MM.1S (cell line): ENCODE data around the gene MFRP.

Experiments
- EZH2 ChIP-seq: fragments of 300-600 bp; sonication (generic); optimal IDR thresholded peaks from 2 replicates; pipeline ENCODE3; 2017; ENCODE audit warnings: low read depth, mild to moderate bottlenecking, antibody characterized with exemption, low read length, mixed read lengths
- TF ChIP-seq, protein P1 (sequence below): fragments of 300-600 bp; sonication (generic); IDR thresholded peaks from 2 replicates; pipeline ENCODE4 v1.5.1; 2016; ENCODE audit warnings: antibody characterized with exemption, low read length, mixed read lengths

- no peak for TF ChIP-seq EZH2
- TF ChIP-seq, protein P1, sequence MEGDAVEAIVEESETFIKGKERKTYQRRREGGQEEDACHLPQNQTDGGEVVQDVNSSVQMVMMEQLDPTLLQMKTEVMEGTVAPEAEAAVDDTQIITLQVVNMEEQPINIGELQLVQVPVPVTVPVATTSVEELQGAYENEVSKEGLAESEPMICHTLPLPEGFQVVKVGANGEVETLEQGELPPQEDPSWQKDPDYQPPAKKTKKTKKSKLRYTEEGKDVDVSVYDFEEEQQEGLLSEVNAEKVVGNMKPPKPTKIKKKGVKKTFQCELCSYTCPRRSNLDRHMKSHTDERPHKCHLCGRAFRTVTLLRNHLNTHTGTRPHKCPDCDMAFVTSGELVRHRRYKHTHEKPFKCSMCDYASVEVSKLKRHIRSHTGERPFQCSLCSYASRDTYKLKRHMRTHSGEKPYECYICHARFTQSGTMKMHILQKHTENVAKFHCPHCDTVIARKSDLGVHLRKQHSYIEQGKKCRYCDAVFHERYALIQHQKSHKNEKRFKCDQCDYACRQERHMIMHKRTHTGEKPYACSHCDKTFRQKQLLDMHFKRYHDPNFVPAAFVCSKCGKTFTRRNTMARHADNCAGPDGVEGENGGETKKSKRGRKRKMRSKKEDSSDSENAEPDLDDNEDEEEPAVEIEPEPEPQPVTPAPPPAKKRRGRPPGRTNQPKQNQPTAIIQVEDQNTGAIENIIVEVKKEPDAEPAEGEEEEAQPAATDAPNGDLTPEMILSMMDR = no peak
Observed at GRCh38 chr11:119374632-119375336, 28.3 kb upstream of the MFRP start.
